ENCODE results near the gene UTY.

Gene UTY

DNA sequence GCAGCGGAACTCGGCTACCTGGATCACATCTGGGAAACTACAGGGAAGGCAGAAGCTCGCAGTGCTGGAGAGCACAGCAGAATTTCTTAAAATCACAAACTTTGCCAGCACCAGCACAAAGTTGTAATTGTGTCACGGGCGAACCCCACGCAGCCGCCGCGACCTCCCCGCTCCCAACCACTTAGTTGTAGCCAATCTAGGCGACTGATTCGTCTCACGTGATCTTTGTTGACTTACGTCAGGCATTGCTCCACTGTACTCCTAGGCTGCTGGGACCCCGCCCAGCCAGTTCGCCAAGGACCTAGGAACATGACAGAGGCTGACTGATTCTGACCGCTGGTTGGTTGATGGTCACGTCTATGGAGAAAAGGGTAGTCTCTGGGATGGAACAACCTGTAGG, at the start of gene UTY:
UTY (minus strand) TSS at position 206 of the 400 bp plus-strand sequence. CDS start 368 bp downstream, outside the sequence.
- Histone ChIP-seq H3K4me3 (ENCODE audit: low read depth, low read length) (no peak within 1 kb of the TSS), H3K27ac (ENCODE audit: extremely low read depth, low read depth, low read length) (no peak within 1 kb of the TSS), H3K36me3 (ENCODE audit: control insufficient read depth in 2 of 2, insufficient read depth in 1 of 2, low read length in 2 of 2) (no peaks in the 10 kb centered on the region), H3K4me1 (ENCODE audit: control insufficient read depth, insufficient read depth, low read length) (no peaks in the 10 kb centered on the region), H3K9me3 (ENCODE audit: control insufficient read depth, insufficient read depth, low read depth, low read length) (no peaks in the 10 kb centered on the region)
- TF ChIP-seq SP7 (tag by site-specific recombination; IDR thresholded peaks at IDR 0.05): no peak
- TF ChIP-seq EGR2 (tag by site-specific recombination; IDR thresholded peaks at IDR 0.05; ENCODE audit: low read depth): no peak
- no peak for TF ChIP-seq ZNF792 (tag by site-specific recombination; IDR thresholded peaks at IDR 0.05)
- no peak for TF ChIP-seq KLF9 (tag by site-specific recombination; IDR thresholded peaks at IDR 0.05; ENCODE audit: low read depth)
- ChIA-PET CTCF (no interaction called here), POLR2A (no interaction called here)

DNA sequence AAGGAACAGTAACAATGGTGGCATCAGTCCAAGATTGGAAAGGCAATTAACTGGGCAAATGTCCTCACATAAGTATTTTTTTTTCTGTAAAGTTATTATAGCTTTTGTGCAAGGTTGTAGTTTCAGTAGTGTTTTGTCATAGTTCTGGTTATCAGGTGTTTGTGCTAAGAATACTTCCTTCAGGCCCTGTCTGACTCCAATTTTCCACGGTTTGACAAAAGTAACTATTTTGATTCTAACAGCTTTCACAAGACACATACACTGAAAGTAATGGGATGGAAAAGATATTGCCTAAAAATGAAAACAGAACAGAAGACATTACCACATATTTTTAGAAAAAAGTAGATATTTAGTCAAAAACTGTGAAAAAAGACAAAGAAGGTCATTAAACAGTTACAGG, 40.6 kb upstream of the UTY start:
- ChIA-PET CTCF (no interaction called here), POLR2A (no interaction called here)
- TF ChIP-seq ZNF555 (tag by site-specific recombination; conservative IDR thresholded peaks at IDR 0.05): no peak
- TF ChIP-seq ZBTB20 (tag by site-specific recombination; IDR thresholded peaks at IDR 0.05): no peak
- TF ChIP-seq, protein P1, sequence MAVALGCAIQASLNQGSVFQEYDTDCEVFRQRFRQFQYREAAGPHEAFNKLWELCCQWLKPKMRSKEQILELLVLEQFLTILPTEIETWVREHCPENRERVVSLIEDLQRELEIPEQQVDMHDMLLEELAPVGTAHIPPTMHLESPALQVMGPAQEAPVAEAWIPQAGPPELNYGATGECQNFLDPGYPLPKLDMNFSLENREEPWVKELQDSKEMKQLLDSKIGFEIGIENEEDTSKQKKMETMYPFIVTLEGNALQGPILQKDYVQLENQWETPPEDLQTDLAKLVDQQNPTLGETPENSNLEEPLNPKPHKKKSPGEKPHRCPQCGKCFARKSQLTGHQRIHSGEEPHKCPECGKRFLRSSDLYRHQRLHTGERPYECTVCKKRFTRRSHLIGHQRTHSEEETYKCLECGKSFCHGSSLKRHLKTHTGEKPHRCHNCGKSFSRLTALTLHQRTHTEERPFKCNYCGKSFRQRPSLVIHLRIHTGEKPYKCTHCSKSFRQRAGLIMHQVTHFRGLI (tag by site-specific recombination; IDR thresholded peaks at IDR 0.05): no peak
- no peak for TF ChIP-seq SCRT1 (tag by site-specific recombination; IDR thresholded peaks at IDR 0.05; ENCODE audit: borderline replicate concordance)
- TF ChIP-seq ZNF211 (tag by site-specific recombination; IDR thresholded peaks at IDR 0.05; ENCODE audit: low read depth): no peak
- TF ChIP-seq, protein P2, sequence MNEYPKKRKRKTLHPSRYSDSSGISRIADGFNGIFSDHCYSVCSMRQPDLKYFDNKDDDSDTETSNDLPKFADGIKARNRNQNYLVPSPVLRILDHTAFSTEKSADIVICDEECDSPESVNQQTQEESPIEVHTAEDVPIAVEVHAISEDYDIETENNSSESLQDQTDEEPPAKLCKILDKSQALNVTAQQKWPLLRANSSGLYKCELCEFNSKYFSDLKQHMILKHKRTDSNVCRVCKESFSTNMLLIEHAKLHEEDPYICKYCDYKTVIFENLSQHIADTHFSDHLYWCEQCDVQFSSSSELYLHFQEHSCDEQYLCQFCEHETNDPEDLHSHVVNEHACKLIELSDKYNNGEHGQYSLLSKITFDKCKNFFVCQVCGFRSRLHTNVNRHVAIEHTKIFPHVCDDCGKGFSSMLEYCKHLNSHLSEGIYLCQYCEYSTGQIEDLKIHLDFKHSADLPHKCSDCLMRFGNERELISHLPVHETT (tag by site-specific recombination; IDR thresholded peaks at IDR 0.05): no peak
- no peak for TF ChIP-seq ZNF692 (tag by site-specific recombination; IDR thresholded peaks at IDR 0.05)
- TF ChIP-seq ZNF366 (tag by site-specific recombination; conservative IDR thresholded peaks at IDR 0.05): no peak
- TF ChIP-seq ZNF707 (tag by site-specific recombination; IDR thresholded peaks at IDR 0.05): no peak
- TF ChIP-seq ZNF335 (tag by site-specific recombination; conservative IDR thresholded peaks at IDR 0.05): no peak
- TF ChIP-seq ZNF747 (tag by site-specific recombination; IDR thresholded peaks at IDR 0.05): no peak
- no peak for TF ChIP-seq ZFHX2 (tag by site-specific recombination; conservative IDR thresholded peaks at IDR 0.05)
- TF ChIP-seq, protein P3, sequence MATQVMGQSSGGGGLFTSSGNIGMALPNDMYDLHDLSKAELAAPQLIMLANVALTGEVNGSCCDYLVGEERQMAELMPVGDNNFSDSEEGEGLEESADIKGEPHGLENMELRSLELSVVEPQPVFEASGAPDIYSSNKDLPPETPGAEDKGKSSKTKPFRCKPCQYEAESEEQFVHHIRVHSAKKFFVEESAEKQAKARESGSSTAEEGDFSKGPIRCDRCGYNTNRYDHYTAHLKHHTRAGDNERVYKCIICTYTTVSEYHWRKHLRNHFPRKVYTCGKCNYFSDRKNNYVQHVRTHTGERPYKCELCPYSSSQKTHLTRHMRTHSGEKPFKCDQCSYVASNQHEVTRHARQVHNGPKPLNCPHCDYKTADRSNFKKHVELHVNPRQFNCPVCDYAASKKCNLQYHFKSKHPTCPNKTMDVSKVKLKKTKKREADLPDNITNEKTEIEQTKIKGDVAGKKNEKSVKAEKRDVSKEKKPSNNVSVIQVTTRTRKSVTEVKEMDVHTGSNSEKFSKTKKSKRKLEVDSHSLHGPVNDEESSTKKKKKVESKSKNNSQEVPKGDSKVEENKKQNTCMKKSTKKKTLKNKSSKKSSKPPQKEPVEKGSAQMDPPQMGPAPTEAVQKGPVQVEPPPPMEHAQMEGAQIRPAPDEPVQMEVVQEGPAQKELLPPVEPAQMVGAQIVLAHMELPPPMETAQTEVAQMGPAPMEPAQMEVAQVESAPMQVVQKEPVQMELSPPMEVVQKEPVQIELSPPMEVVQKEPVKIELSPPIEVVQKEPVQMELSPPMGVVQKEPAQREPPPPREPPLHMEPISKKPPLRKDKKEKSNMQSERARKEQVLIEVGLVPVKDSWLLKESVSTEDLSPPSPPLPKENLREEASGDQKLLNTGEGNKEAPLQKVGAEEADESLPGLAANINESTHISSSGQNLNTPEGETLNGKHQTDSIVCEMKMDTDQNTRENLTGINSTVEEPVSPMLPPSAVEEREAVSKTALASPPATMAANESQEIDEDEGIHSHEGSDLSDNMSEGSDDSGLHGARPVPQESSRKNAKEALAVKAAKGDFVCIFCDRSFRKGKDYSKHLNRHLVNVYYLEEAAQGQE (tag by site-specific recombination; IDR thresholded peaks at IDR 0.05): no peak
- no peak for TF ChIP-seq ZNF223 (tag by site-specific recombination; IDR thresholded peaks at IDR 0.05)
- no peak for TF ChIP-seq ZNF610 (tag by site-specific recombination; IDR thresholded peaks at IDR 0.05; ENCODE audit: borderline replicate concordance)
- TF ChIP-seq ZNF629 (tag by site-specific recombination; IDR thresholded peaks at IDR 0.05): no peak
- TF ChIP-seq ZNF791 (tag by site-specific recombination; IDR thresholded peaks at IDR 0.05): no peak
- no peak for TF ChIP-seq ZNF560 (tag by site-specific recombination; IDR thresholded peaks at IDR 0.05; ENCODE audit: borderline replicate concordance)
- TF ChIP-seq ZNF473 (tag by site-specific recombination; IDR thresholded peaks at IDR 0.05): no peak

More for the DNA sequence above, 40.6 kb upstream of the UTY start:
- no peaks in the 10 kb centered on the region for H3K9me3 ChIP-seq (ENCODE audit: control insufficient read depth, insufficient read depth, low read depth, low read length)
- no peak overlapping the region for H3K4me3 ChIP-seq (ENCODE audit: low read depth, low read length)
- H3K27ac ChIP-seq (ENCODE audit: extremely low read depth, low read depth, low read length): no peak overlapping the region
- no peaks in the 10 kb centered on the region for H3K36me3 ChIP-seq (ENCODE audit: control insufficient read depth in 2 of 2, insufficient read depth in 1 of 2, low read length in 2 of 2)
- no peaks in the 10 kb centered on the region for H3K4me1 ChIP-seq (ENCODE audit: control insufficient read depth, insufficient read depth, low read length)
